Measurements from ENCODE around the gene POLR1E.

- TF ChIP-seq CTCF (IDR thresholded peaks at IDR 0.05) (no peak), POLR2A (IDR thresholded peaks at IDR 0.05) (no peak)
These were observed 49.2 kb upstream of the POLR1E start for GRCh38 chr9:37436540-37436939.

Measured in Peyer's patch (tissue), 4 donors.